NK-92 (cell line): ENCODE measurements around the gene RBM4.
A peak's percentile ranks its signal among the peaks of the same experiment; 100 is the strongest.

Experiments
- DNase-seq: peaks from one replicate; lab custom pipeline; 2025; ENCODE audit not compliant: unreplicated experiment; lab: John Stamatoyannopoulos, UW

Gene RBM4

DNA sequence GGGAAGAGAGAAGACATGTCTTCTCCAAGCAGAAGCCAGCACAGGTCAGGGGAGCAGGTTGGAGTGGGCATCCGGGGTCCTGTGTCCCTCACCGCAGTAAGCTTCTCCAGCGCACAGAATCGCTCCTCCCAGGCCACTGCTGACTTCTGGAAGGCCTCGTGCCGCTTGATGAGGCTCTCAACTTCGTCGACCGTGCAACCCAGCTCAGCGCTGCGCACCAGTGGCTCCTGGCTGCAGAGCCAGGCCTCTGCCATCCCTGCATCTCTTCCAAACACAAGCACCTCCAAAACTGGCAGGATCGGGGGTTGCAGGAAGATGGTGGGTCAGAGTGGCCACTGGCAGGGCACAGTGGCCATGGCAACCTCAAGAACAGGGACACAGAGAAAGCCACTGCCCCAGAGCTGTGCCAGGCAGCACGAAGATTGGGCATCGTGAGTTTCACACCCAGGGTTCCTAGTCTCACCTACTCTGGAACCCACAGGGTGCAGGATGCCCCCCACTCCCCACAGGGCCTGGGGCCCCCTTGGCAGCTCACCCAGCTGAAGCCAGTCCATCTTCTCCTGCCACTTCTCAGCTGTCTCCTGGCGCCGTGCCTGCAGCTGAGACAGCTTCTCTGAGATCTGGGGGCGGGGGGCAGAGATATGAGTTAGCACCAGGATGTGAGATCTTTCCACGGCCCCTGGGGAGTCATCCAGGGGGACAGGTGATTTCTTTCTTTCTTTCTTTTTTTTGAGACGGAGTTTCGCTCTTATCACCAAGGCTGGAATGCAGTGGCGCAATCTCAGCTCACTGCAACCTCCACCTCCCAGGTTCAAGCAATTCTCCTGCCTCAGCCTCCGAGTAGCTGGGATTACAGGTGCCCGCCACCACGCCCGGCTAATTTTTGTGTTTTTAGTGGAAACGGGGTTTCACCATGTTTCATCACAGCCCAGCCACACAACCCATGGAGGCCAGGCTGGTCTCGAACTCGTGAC, 50.3 kb downstream of the RBM4 start:
- no peak for DNase-seq

DNA sequence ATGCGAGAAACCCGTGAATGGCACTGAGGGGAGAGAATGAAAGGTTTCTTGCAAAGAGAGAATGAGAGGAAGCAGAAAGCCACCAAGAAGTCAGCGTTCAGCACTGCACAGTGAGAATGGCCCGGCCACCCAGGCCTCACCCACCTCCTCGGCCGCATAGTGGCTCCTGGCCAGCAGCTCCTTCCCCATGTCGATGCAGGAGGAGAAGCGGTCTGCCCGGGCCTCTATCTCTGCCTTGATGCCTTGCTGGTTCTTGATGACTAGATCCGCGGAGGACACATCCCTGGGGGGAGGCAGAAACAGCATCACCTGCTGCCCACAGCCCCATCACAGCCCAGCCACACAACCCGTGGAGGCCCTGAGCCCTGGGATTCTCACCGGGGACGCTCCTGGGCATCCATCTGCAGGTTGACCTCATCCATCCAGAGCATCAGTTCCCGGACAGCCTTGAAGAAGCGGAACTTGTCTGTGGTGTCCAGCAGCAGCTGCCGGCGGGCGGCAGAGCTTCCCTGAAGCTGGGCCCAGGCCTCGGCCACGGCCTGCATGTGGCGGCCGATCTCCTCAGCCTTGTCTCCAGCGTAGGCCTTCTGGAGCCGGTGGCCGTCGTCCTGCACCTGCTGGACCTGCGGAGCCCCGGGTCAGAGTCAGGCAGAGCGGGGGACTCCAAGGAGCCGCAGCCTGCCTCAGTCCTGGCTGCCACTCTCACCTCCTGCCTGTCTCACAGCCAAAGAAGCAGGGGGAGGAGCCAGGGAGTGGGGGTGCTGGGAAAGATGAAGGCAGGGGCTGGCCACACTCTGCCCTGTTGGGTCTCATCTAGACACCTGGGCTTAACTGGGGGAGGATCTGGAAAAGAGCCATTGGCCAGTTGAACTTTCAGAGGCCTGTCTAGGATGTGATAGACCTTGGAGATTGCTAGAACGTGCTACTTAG, 51.4 kb downstream of the RBM4 start:
- no peak for DNase-seq

DNA sequence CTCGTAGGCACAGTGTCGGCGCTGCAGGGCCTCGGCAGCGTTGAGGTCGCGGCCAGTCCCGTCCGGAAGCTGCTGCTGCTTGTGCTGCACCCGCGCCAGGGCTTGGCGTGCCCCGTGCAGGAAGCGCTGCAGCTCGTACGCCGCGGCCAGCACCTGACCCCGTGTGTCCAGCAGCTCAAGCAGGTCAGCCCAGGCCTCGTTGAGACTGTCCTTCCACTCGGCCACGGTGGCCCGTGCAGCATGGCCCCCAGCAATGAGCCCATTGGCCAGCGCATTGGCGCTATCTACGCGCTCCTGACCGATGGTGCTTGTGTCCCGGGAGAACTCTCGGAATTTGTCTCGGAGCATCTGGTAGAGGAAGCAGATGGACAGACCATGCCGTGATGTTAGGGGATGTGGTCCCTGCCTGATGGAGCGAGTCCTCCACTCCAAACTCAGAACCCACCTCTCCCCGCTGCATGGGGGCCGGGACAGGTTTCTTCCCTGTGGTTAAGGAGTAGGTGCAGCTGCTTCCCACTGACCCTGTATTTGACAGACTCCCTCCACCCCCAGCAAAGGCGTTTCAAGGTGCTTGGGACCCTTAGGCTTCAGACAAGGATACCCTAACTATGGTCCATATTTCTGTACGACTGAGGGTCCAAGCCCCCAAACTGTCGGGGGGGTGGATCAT, 52.9 kb downstream of the RBM4 start:
- no peak for DNase-seq

DNA sequence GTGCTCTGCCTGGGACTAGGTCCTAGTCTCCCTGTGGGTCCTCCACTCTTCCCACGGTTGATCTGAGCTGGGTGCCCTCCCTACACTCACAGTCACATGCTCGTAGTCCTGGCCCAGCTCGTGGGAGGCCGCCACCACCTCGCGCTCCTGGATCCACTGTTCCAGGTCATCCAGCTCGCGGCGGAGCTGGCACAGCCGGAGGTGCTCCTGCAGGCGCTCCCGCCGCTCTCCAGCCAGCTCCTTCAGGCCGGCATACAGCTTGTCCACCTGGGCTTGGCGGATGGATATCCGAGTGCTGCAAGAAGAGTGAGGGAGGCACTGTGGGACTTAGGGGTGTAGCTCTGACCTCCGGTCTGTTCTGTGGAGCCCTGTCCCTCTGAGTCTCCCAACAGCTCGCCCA, 53.9 kb downstream of the RBM4 start:
- no peak for DNase-seq

DNA sequence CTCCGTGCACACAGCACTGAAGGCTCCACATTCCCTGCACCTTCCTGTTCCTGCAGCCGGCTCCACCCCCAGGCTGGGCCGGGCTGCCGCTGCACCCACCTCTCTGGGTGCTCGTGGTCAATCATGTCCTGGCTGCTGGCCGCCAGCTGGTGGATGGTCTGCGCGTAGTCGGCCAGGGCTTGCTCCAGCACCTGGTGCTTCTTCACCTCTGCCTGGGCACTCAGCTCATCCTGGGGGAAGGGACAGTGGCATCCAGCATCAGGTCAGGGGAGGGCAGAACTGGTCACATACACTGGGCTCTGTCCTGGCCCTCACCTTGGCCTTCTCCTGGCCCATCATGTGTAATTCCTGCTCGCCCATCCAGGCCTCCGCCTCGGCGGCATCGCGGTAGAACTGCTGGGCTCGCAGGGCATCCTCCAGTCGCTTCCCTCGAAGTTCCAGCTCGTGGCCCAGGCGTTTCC, 54.4 kb downstream of the RBM4 start:
- no peak for DNase-seq

DNA sequence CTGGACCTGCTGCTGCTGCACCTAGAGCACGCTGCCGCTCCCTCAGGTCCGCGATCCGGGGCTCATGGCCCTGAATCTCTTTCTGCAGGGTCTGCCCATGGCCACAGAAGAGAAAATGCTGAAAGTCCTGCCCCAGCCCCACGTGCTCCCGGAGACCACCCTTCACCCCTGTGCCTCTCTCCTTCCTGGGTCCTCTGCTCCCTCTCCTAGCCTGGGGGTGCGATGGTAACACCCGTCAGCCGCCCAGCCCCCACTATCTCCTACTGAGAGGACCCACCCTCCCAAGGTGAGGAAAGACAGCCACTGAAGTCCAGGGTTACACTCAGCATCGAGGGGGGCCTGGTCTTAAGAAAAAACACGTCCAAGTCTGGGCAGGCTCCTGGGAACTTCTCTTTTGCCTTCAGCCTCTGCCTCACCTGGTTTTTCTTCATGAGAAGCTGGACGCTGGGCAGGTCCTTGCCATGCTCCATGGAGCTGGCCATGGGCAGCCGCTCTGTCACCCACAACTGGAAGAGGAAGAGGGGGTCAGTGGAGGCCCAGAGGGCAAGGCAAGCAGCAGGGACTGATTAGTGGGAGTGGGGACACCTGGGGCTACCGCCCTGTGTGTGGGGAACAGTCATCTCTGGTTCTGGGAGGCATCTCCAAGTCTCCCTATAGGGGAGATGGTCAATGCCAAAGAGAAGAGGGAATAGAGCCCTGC, 55.0 kb downstream of the RBM4 start:
- DNase-seq = no peak

DNA sequence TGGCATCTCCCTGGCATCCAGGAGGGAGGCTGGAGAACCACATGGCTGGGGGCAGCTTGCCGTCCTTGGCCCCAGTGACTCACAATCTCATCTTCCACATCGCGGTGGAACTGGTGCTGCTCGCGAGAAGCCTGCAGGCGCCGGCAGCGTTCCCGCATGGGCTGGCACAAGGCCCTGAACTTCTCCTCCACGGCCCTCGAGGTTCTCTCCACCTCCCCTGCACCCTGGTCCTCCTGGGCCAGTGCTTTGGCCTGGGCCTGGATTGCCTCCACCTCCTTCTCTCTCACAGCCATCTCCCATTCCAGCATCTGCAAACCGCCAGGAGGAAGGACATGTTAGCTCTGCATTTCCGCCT, 55.5 kb downstream of the RBM4 start:
- no peak for DNase-seq

DNA sequence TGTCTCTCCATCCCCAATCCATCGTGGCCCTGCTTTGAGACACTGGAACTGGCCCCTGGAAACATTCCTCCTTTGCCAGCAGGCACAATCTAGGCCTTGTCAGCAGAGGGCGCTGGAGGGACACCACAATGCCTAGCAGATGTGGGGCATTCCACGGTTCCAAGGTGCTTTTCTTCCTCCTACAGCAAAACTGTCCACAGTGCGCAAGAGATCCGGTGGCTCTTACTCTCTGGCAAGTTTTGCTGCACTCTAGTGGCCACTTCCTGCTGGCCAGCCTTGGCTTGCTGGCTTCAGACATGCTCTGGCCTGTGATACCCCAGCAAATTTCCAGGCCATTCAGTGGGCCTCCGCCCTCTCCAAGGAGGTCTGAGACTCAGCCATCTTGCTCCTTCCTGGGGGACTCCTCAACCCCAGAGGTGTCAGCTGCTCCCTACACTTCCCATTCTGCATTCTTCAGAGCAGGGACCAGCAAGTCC, 56.3 kb downstream of the RBM4 start:
- peak; percentile 33 for DNase-seq
